CD14-positive monocyte (primary cell): Measurements from ENCODE around the gene MBD5. TPM values are rescaled to one million over a fixed set of nuclear protein-coding genes. Genes with fewer than 3 reads are reported as not detected.
A peak's percentile ranks its signal among the peaks of the same experiment; 100 is the strongest.

ENCODE experiments used
- DNase-seq, 3 donors: peaks; one replicate each; pipeline ENCODE4 v3.0.0-alpha.2; 2011 to 2022
- H2AFZ ChIP-seq: 2 replicates; pipeline ENCODE4 v1.6.0; 2012; ENCODE audit warnings: mild to moderate bottlenecking, low read depth, low read length, inconsistent platforms; ENCODE audit not compliant: insufficient read depth, poor library complexity, severe bottlenecking
- H3K27ac ChIP-seq, 2 donors: 1 replicate in 1 of 2; 2 replicates in 1 of 2; pipeline ENCODE4 v1.5.1; 2012 to 2013; ENCODE audit warnings: low read length in 2 of 2, control low read depth in 1 of 2, inconsistent platforms in 1 of 2, low read depth in 1 of 2, mild to moderate bottlenecking in 1 of 2
- H3K27me3 ChIP-seq, 2 donors: one replicate each; pipeline versions ENCODE4 v1.6.0 to v1.6.1; 2011 to 2013; ENCODE audit warnings: low read length in 2 of 2; ENCODE audit not compliant: control insufficient read depth in 2 of 2, insufficient read depth in 2 of 2
- H3K36me3 ChIP-seq, 2 donors: replicated peaks in 1 of 2; 1 replicate in 1 of 2; 2 replicates in 1 of 2; pipeline versions ENCODE4 v1.5.1 to v1.6.1; 2012 to 2013; ENCODE audit warnings: low read length in 2 of 2, control low read depth in 1 of 2, inconsistent platforms in 1 of 2, mild to moderate bottlenecking in 1 of 2; ENCODE audit not compliant: insufficient read depth in 2 of 2, control insufficient read depth in 1 of 2
- H3K4me1 ChIP-seq, 2 donors: 1 replicate in 1 of 2; 2 replicates in 1 of 2; pipeline versions ENCODE4 v1.5.1 to v1.6.1; 2012 to 2013; ENCODE audit warnings: low read length in 2 of 2, control low read depth in 1 of 2, inconsistent platforms in 1 of 2, mild to moderate bottlenecking in 1 of 2, moderate library complexity in 1 of 2; ENCODE audit not compliant: insufficient read depth in 2 of 2, control insufficient read depth in 1 of 2
- H3K4me2 ChIP-seq: replicated peaks from 2 replicates; pipeline ENCODE3; 2012; ENCODE audit warnings: low read length, moderate library complexity, mild to moderate bottlenecking; ENCODE audit not compliant: poor library complexity, severe bottlenecking; ENCODE audit errors: extremely low read depth
- H3K4me3 ChIP-seq, 3 experiments: fragments of 200-600 bp in 1 of 3; sonication (generic) in 1 of 3; replicated peaks in 1 of 3; 1 replicate in 2 of 3; 2 replicates in 1 of 3; pipeline ENCODE4 v1.5.1; 2011 to 2013; ENCODE audit warnings: low read length in 3 of 3, mild to moderate bottlenecking in 3 of 3, control low read depth in 2 of 3, low read depth in 2 of 3, inconsistent platforms in 1 of 3, moderate library complexity in 1 of 3
- H3K79me2 ChIP-seq: 2 replicates; pipeline ENCODE4 v1.6.0; 2012; ENCODE audit warnings: mild to moderate bottlenecking, control low read depth, inconsistent platforms, low read length, moderate library complexity; ENCODE audit not compliant: insufficient read depth
- H3K9ac ChIP-seq: 2 replicates; pipeline ENCODE4 v1.6.0; 2017; ENCODE audit warnings: low read length, mild to moderate bottlenecking; ENCODE audit not compliant: insufficient read depth, poor library complexity, severe bottlenecking
- H3K9me3 ChIP-seq, 2 donors: replicated peaks in 1 of 2; 1 replicate in 1 of 2; 2 replicates in 1 of 2; pipeline versions ENCODE4 v1.5.1 to v1.6.1; 2012 to 2013; ENCODE audit warnings: low read length in 2 of 2, control low read depth in 1 of 2; ENCODE audit not compliant: control insufficient read depth in 1 of 2, insufficient read depth in 1 of 2
- H4K20me1 ChIP-seq: 2 replicates; pipeline ENCODE4 v1.6.0; 2012; ENCODE audit warnings: mild to moderate bottlenecking, low read length, control low read depth, moderate library complexity; ENCODE audit not compliant: insufficient read depth
- H3K27ac Mint-ChIP-seq, 7 donors: one replicate each; pipeline ENCODE4 v1.8.0; 2020; ENCODE audit warnings: mild to moderate bottlenecking in 7 of 7, mixed read lengths in 7 of 7, moderate library complexity in 6 of 7, inconsistent platforms in 2 of 7
- H3K27me3 Mint-ChIP-seq, 3 donors: one replicate each; pipeline ENCODE4 v1.8.0; 2021 to 2022; ENCODE audit warnings: low read depth in 3 of 3, mild to moderate bottlenecking in 3 of 3, mixed read lengths in 3 of 3, moderate library complexity in 3 of 3, inconsistent platforms in 1 of 3
- H3K36me3 Mint-ChIP-seq, 2 donors: one replicate each; pipeline ENCODE4 v1.8.0; 2020; ENCODE audit warnings: mixed read lengths in 2 of 2, inconsistent platforms in 1 of 2, mild to moderate bottlenecking in 1 of 2
- H3K4me1 Mint-ChIP-seq: one replicate; pipeline ENCODE4 v1.8.0; 2020; ENCODE audit warnings: mild to moderate bottlenecking, mixed read lengths
- H3K4me3 Mint-ChIP-seq, 2 donors: one replicate each; pipeline ENCODE4 v1.8.0; 2020; ENCODE audit warnings: mild to moderate bottlenecking in 2 of 2, mixed read lengths in 2 of 2, moderate library complexity in 1 of 2
- H3K9me3 Mint-ChIP-seq, 7 donors: one replicate each; pipeline ENCODE4 v1.8.0; 2020 to 2022; ENCODE audit warnings: mixed read lengths in 7 of 7, mild to moderate bottlenecking in 6 of 7, moderate library complexity in 6 of 7, inconsistent platforms in 2 of 7
- CTCF ChIP-seq: fragments of 200-600 bp; IDR thresholded peaks from one replicate; pipeline ENCODE4 v1.8.0; 2022; ENCODE audit warnings: antibody characterized with exemption, mild to moderate bottlenecking
- WGBS: methylation state at CpG from one replicate; pipeline ENCODE4 v1.1.5; 2013; ENCODE audit warnings: missing lambda C conversion rate; ENCODE audit not compliant: insufficient coverage; 5-methylcytosine and 5-hydroxymethylcytosine counted together
- intact Hi-C, 2 donors: fragments of 100-400 bp; cut with micrococcal nuclease; formaldehyde crosslinking; loops; one replicate each; pipeline versions ENCODE4 v1.15.0 to v1.15.1; 2023
- polyA plus RNA-seq, 3 donors: library from polyadenylated mRNA; depleted of rRNA in 1 of 3; unstranded in 2 of 3; stranded (reverse) in 1 of 3; fragments of 300-500 nt in 2 of 3; fragments of >200 nt in 1 of 3; fragmentation: Illumina TruSeq in 2 of 3; gene quantifications; 1 replicate in 2 of 3; 2 replicates in 1 of 3; pipeline ENCODE4 v1.2.3, GENCODE V29; 2012 to 2021

Gene MBD5
- polyA plus RNA-seq, 3 donors = 2.3 to 5.7 (median 3.5) TPM

GRCh38 chr2:148039783-148040182 lies 18.9 kb downstream of the MBD5 start:
- Histone ChIP-seq H3K27ac (no peak overlapping the region), H3K4me2 (no peak overlapping the region), H3K9ac (no peak overlapping the region), H3K27me3 (no peaks in the 10 kb centered on the region), H3K79me2 (peaks cover 4% of the 10 kb centered on the region), H3K36me3 (no peaks in the 10 kb centered on the region), H3K4me1 (peaks cover 0 to 6% of the 10 kb centered on the region in 2 donors), H2AFZ (no peak overlapping the region), H4K20me1 (no peaks in the 10 kb centered on the region), H3K4me3 (no peak overlapping the region), H3K9me3 (no peaks in the 10 kb centered on the region)
- Mint-ChIP-seq H3K4me3 (no peak overlapping the region), H3K36me3 (peaks cover 6% of the 10 kb centered on the region in 2 donors), H3K4me1 (peaks cover 13% of the 10 kb centered on the region), H3K27ac (no peak overlapping the region), H3K9me3 (no peaks in the 10 kb centered on the region), H3K27me3 (no peaks in the 10 kb centered on the region)
- intact Hi-C loops = no loop called here
- DNase-seq = no peak
- no peak for TF ChIP-seq CTCF
- no CpG with 5 or more reads among the region's 1 CpG for WGBS

- Histone ChIP-seq H3K4me2 (no peak overlapping the region), H4K20me1 (no peaks in the 10 kb centered on the region), H3K9me3 (no peaks in the 10 kb centered on the region), H3K27ac (peak overlapping the region in 1 of 2 donors; percentile 0), H3K9ac (no peak overlapping the region), H2AFZ (no peak overlapping the region), H3K4me3 (no peak overlapping the region), H3K36me3 (no peaks in the 10 kb centered on the region), H3K79me2 (peaks cover 4% of the 10 kb centered on the region), H3K27me3 (no peaks in the 10 kb centered on the region), H3K4me1 (peaks cover 0 to 6% of the 10 kb centered on the region in 2 donors)
- WGBS = no CpG with 5 or more reads among the region's 2 CpGs
- H3K4me3 Mint-ChIP-seq = no peak overlapping the region
- H3K27me3 Mint-ChIP-seq = no peaks in the 10 kb centered on the region
- peaks cover 15% of the 10 kb centered on the region for H3K4me1 Mint-ChIP-seq
- peak; percentile 3 to 11 (median 11) for DNase-seq
- peaks cover 6% of the 10 kb centered on the region in 2 donors for H3K36me3 Mint-ChIP-seq
- TF ChIP-seq CTCF = no peak
- intact Hi-C loops = no loop called here
- no peak overlapping the region for H3K27ac Mint-ChIP-seq
- no peaks in the 10 kb centered on the region for H3K9me3 Mint-ChIP-seq
Measured at GRCh38 chr2:148042219-148042618, 21.3 kb downstream of the MBD5 start.
